PC-9 (cell line): ENCODE results near the gene NRM. TPM values are rescaled to one million over a fixed set of nuclear protein-coding genes. Genes with fewer than 3 reads are reported as not detected.

Experiments used
- BruUV-seq: library from RNA; stranded (reverse); fragments of 400-500 nt; replicated peaks from 2 replicates; lab custom pipeline; 2021; lab: Mats Ljungman, UMichigan
- CTCF ChIA-PET: fragments of 300-600 bp; sonication (Branson Sonifier 250); formaldehyde crosslinking; loops from one replicate; lab custom pipeline; 2022; ENCODE audit warnings: antibody characterized with exemption; lab: Charles Lee
- POLR2A ChIA-PET: fragments of 300-600 bp; sonication (Branson Sonifier 250); formaldehyde crosslinking; loops from one replicate; lab custom pipeline; 2022; ENCODE audit warnings: antibody characterized with exemption; ENCODE audit not compliant: unreplicated experiment; lab: Charles Lee
- DNase-seq, 2 experiments: peaks; one replicate each; pipeline versions ENCODE4 v3.0.0 to v3.0.0-alpha.2; 2015 to 2022; ENCODE audit warnings: mixed read lengths in 1 of 2
- H2AFZ ChIP-seq: fragments of 200-600 bp; sonication (generic); 2 replicates; pipeline ENCODE4 v1.8.1; 2017; ENCODE audit warnings: antibody characterized with exemption
- H3F3A ChIP-seq: fragments of 200-600 bp; sonication (generic); 2 replicates; pipeline ENCODE4 v1.8.1; 2017; ENCODE audit warnings: antibody characterized with exemption, mild to moderate bottlenecking, low read depth; ENCODE audit not compliant: insufficient read depth
- H3K27ac ChIP-seq: fragments of 200-600 bp; sonication (generic); 2 replicates; pipeline ENCODE4 v1.6.1; 2016; ENCODE audit warnings: mixed run types
- H3K27me3 ChIP-seq: fragments of 200-600 bp; sonication (generic); 2 replicates; pipeline ENCODE4 v1.6.1; 2016; ENCODE audit warnings: low read depth, mixed run types; ENCODE audit not compliant: insufficient read depth
- H3K36me3 ChIP-seq: fragments of 200-600 bp; sonication (generic); 2 replicates; pipeline ENCODE4 v1.6.1; 2016; ENCODE audit warnings: low read depth, mixed run types
- H3K4me1 ChIP-seq: fragments of 200-600 bp; sonication (generic); replicated peaks from 2 replicates; pipeline ENCODE4 v1.6.1; 2016; ENCODE audit warnings: mixed run types; ENCODE audit not compliant: insufficient read depth
- H3K4me2 ChIP-seq: fragments of 200-600 bp; sonication (generic); 2 replicates; pipeline ENCODE4 v1.6.1; 2017; ENCODE audit warnings: mixed run types
- H3K4me3 ChIP-seq: fragments of 200-600 bp; sonication (generic); 2 replicates; pipeline ENCODE4 v1.6.1; 2016; ENCODE audit warnings: mixed run types
- H3K79me2 ChIP-seq: fragments of 200-600 bp; sonication (generic); 2 replicates; pipeline ENCODE4 v1.6.1; 2017; ENCODE audit warnings: low read depth, mixed run types
- H3K9me2 ChIP-seq: fragments of 200-600 bp; sonication (generic); 2 replicates; pipeline ENCODE4 v1.8.1; 2017; ENCODE audit warnings: mild to moderate bottlenecking; ENCODE audit not compliant: insufficient read depth
- H3K9me3 ChIP-seq: fragments of 200-600 bp; sonication (generic); 2 replicates; pipeline ENCODE4 v1.8.1; 2016; ENCODE audit warnings: low read depth; ENCODE audit not compliant: insufficient read depth
- H4K20me1 ChIP-seq: fragments of 200-600 bp; sonication (generic); 2 replicates; pipeline ENCODE4 v1.8.1; 2017; ENCODE audit not compliant: insufficient read depth
- CTCF ChIP-seq: fragments of 200-600 bp; sonication (generic); conservative IDR thresholded peaks from 2 replicates; pipeline ENCODE4 v1.6.1; 2017; ENCODE audit warnings: mixed run types, antibody characterized with exemption, mild to moderate bottlenecking, moderate library complexity
- EZH2 ChIP-seq: fragments of 200-600 bp; sonication (generic); IDR thresholded peaks from 2 replicates; pipeline ENCODE4 v1.8.0; 2017; ENCODE audit warnings: antibody characterized with exemption, low read depth
- intact Hi-C: fragments of 100-400 bp; cut with micrococcal nuclease; formaldehyde crosslinking; loops from one replicate; pipeline ENCODE4 v1.10.0; 2022; ENCODE audit not compliant: unreplicated experiment
- total RNA-seq: library from RNA; stranded (reverse); gene quantifications from 2 replicates; pipeline ENCODE4 v1.2.3, GENCODE V29; 2021

Gene NRM
- total RNA-seq, 1 experiment from 2014 or later, result 38.3 TPM

GRCh38 chr6:30689022-30689865 lies 1.5 kb downstream of the NRM start:
- BruUV-seq, result no TSS peak
- ChIA-PET POLR2A (no interaction called here), CTCF (interaction anchor here (0.7 kb wide), 1 partner anchor 27 kb away, joined by 3 read pairs; the partner anchor contains the start of gene MDC1)
- no peaks in the 10 kb centered on the region for H3K36me3 ChIP-seq
- H3K9me2 ChIP-seq, result no peaks in the 10 kb centered on the region
- no peak overlapping the region for H3K4me3 ChIP-seq
- intact Hi-C loops, result no loop called here
- peaks cover 33% of the 10 kb centered on the region for H3K79me2 ChIP-seq
- TF ChIP-seq CTCF, result no peak
- H3F3A ChIP-seq, result peaks cover 18% of the 10 kb centered on the region; the same call in 1 of the 2 replicates
- H3K4me1 ChIP-seq, result peaks cover 41% of the 10 kb centered on the region
- DNase-seq, result no peak
- H3K27ac ChIP-seq, result no peak overlapping the region
- H3K27me3 ChIP-seq, result no peaks in the 10 kb centered on the region
- H2AFZ ChIP-seq, result no peak overlapping the region
- H3K9me3 ChIP-seq, result no peaks in the 10 kb centered on the region
- 0 out of 2 replicates have a peak overlapping the region, but pooled peaks have one; percentile 93 for H3K4me2 ChIP-seq
- H4K20me1 ChIP-seq, result no peaks in the 10 kb centered on the region

- DNase-seq, result no peak
Measured at GRCh38 chr6:30688569-30688968, 2.2 kb downstream of the NRM start.

More at GRCh38 chr6:30688569-30688968, 2.2 kb downstream of the NRM start:
- no peaks in the 10 kb centered on the region for H4K20me1 ChIP-seq
- POLR2A ChIA-PET, result no interaction called here
- H3K4me2 ChIP-seq, result peak overlapping the region; percentile 93
- H3K9me2 ChIP-seq, result no peaks in the 10 kb centered on the region
- H3K27ac ChIP-seq, result no peak overlapping the region
- BruUV-seq, result no TSS peak
- TF ChIP-seq EZH2 (no peak), CTCF (no peak)
- no peaks in the 10 kb centered on the region for H3K27me3 ChIP-seq
- H3K36me3 ChIP-seq, result no peaks in the 10 kb centered on the region
- H3K9me3 ChIP-seq, result no peaks in the 10 kb centered on the region
- H2AFZ ChIP-seq, result no peak overlapping the region
- intact Hi-C loops, result no loop called here
- no peak overlapping the region; the same call in 1 of the 2 replicates for H3K4me3 ChIP-seq
- H3F3A ChIP-seq, result peaks cover 25% of the 10 kb centered on the region
- H3K4me1 ChIP-seq, result peaks cover 44% of the 10 kb centered on the region
- CTCF ChIA-PET, result interaction anchor here (0.7 kb wide), 1 partner anchor 28 kb away, joined by 3 read pairs; the partner anchor contains the start of gene MDC1
- H3K79me2 ChIP-seq, result peaks cover 40% of the 10 kb centered on the region
